HG02973 (cell line): ENCODE results near the gene NIF3L1.

Experiments used
- ATAC-seq: cut with Tn5 transposase; IDR thresholded peaks from one replicate; pipeline ENCODE4 v1.9.1; 2021; ENCODE audit warnings: moderate library complexity; ENCODE audit not compliant: unreplicated experiment

NIF3L1 gene

GRCh38 chr2:200888704-200889625 lies at the start of gene NIF3L1, which contains the start of gene PPIL3:
NIF3L1 (plus strand) TSS chr2:200889371; CDS start chr2:200891944, 2,573 bp downstream.
PPIL3 (minus strand) TSS chr2:200889077; CDS start chr2:200887615, 1,462 bp downstream.
- peak; percentile 90 for ATAC-seq

GRCh38 chr2:200839513-200839912 lies 49.7 kb upstream of the NIF3L1 start:
- ATAC-seq = no peak

GRCh38 chr2:200843993-200844948 lies 44.9 kb upstream of the NIF3L1 start:
- ATAC-seq = no peak

- ATAC-seq = no peak
Measured at GRCh38 chr2:200845194-200845593, 44.0 kb upstream of the NIF3L1 start.

GRCh38 chr2:200845669-200846325 lies 43.4 kb upstream of the NIF3L1 start:
- no peak for ATAC-seq

GRCh38 chr2:200847269-200847668 lies 41.9 kb upstream of the NIF3L1 start:
- no peak for ATAC-seq

GRCh38 chr2:200847939-200848338 lies 41.2 kb upstream of the NIF3L1 start:
- no peak for ATAC-seq

- ATAC-seq = no peak
Measured at GRCh38 chr2:200850512-200851256, 38.5 kb upstream of the NIF3L1 start.

GRCh38 chr2:200851398-200852248 lies 37.5 kb upstream of the NIF3L1 start:
- ATAC-seq = no peak

- no peak for ATAC-seq
Measured at GRCh38 chr2:200852605-200853004, 36.6 kb upstream of the NIF3L1 start.

GRCh38 chr2:200856806-200857205 lies 32.4 kb upstream of the NIF3L1 start:
- no peak for ATAC-seq

GRCh38 chr2:200860092-200860795 lies 28.9 kb upstream of the NIF3L1 start:
- no peak for ATAC-seq

- no peak for ATAC-seq
Measured at GRCh38 chr2:200861617-200862155, 27.5 kb upstream of the NIF3L1 start.

- ATAC-seq = peak; percentile 21
Measured at GRCh38 chr2:200862532-200863000, 26.6 kb upstream of the NIF3L1 start.

GRCh38 chr2:200863782-200864175 lies 25.4 kb upstream of the NIF3L1 start:
- ATAC-seq = peak; percentile 15

GRCh38 chr2:200864176-200865034 lies 24.8 kb upstream of the NIF3L1 start, which contains the start of gene CLK1:
CLK1 (minus strand) TSS chr2:200864658; CDS start chr2:200861862, 2,796 bp downstream.
- peak; percentile 81 for ATAC-seq

- no peak for ATAC-seq
Measured at GRCh38 chr2:200869014-200869413, 20.2 kb upstream of the NIF3L1 start.
